PC-3 (cell line): ENCODE results near the gene LYSMD3.

Source experiments
- CTCF ChIP-seq: fragments of 300-600 bp; sonication (generic); conservative IDR thresholded peaks from 2 replicates; pipeline ENCODE4 v1.5.1; 2017; ENCODE audit warnings: antibody characterized with exemption, low read depth, mild to moderate bottlenecking, low read length
- EZH2 ChIP-seq: fragments of 300-600 bp; sonication (generic); IDR thresholded peaks from one replicate; pipeline ENCODE4 v1.6.1; 2017; ENCODE audit warnings: antibody characterized with exemption, mild to moderate bottlenecking, low read length; ENCODE audit not compliant: unreplicated experiment
- EZH2phosphoT487 ChIP-seq: fragments of 300-600 bp; sonication (generic); IDR thresholded peaks from 2 replicates; pipeline ENCODE4 v1.6.1; 2018; ENCODE audit warnings: mild to moderate bottlenecking, antibody characterized with exemption, low read length, borderline replicate concordance

GRCh38 chr5:90518661-90519060, 10.7 kb downstream of the LYSMD3 start:
- TF ChIP-seq CTCF (no peak), EZH2 (no peak), EZH2phosphoT487 (no peak)
